PC-3 (cell line): ENCODE data around the gene TMEM86B. TPM values are rescaled to one million over a fixed set of nuclear protein-coding genes. Genes with fewer than 3 reads are reported as not detected.

Source experiments
- ATAC-seq: fragments of 200-7000 bp; cut with Tn5 transposase; 2 replicates; pipeline ENCODE4 v1.9.1; 2020; ENCODE audit warnings: mild to moderate bottlenecking, moderate library complexity
- BruUV-seq: library from RNA; stranded (reverse); fragments of 400-500 nt; replicated peaks from 2 replicates; lab custom pipeline; 2021; lab: Mats Ljungman, UMichigan
- CTCF ChIA-PET: fragments of 300-600 bp; sonication (Branson Sonifier 250); formaldehyde crosslinking; loops from one replicate; lab custom pipeline; 2022; ENCODE audit warnings: antibody characterized with exemption; lab: Charles Lee
- POLR2A ChIA-PET: fragments of 300-600 bp; sonication (Branson Sonifier 250); formaldehyde crosslinking; loops from one replicate; lab custom pipeline; 2022; ENCODE audit warnings: antibody characterized with exemption; ENCODE audit not compliant: unreplicated experiment; lab: Charles Lee
- DNase-seq: peaks from one replicate; pipeline ENCODE4 v3.0.0-alpha.2; 2015
- H2AFZ ChIP-seq: fragments of 300-600 bp; sonication (generic); 2 replicates; pipeline ENCODE4 v1.6.0; 2016; ENCODE audit warnings: antibody characterized with exemption, low read length
- H3F3A ChIP-seq: fragments of 300-600 bp; sonication (generic); one replicate; pipeline ENCODE4 v1.6.0; 2017; ENCODE audit warnings: antibody characterized with exemption, low read length, control low read depth, mild to moderate bottlenecking; ENCODE audit not compliant: unreplicated experiment
- H3K27ac ChIP-seq: fragments of 300-600 bp; sonication (generic); 2 replicates; pipeline ENCODE4 v1.5.1; 2016; ENCODE audit warnings: mild to moderate bottlenecking, low read length
- H3K27me3 ChIP-seq: fragments of 300-600 bp; sonication (generic); 2 replicates; pipeline ENCODE4 v1.6.1; 2016; ENCODE audit warnings: low read length, mixed read lengths
- H3K36me3 ChIP-seq: fragments of 300-600 bp; sonication (generic); 2 replicates; pipeline ENCODE4 v1.6.1; 2016; ENCODE audit warnings: low read depth, mixed run types, low read length, mixed read lengths
- H3K4me1 ChIP-seq: fragments of 300-600 bp; sonication (generic); 2 replicates; pipeline ENCODE4 v1.5.1; 2016; ENCODE audit warnings: low read length; ENCODE audit not compliant: insufficient read depth
- H3K4me2 ChIP-seq: fragments of 300-600 bp; sonication (generic); 2 replicates; pipeline ENCODE4 v1.6.0; 2016; ENCODE audit warnings: low read length
- H3K4me3 ChIP-seq: fragments of 300-600 bp; sonication (generic); 2 replicates; pipeline ENCODE4 v1.5.1; 2016; ENCODE audit warnings: mild to moderate bottlenecking, low read length, mixed read lengths
- H3K79me2 ChIP-seq: fragments of 300-600 bp; sonication (generic); 2 replicates; pipeline ENCODE4 v1.6.1; 2017; ENCODE audit warnings: low read length, mixed read lengths
- H3K9ac ChIP-seq: fragments of 300-600 bp; sonication (generic); 2 replicates; pipeline ENCODE4 v1.6.0; 2016; ENCODE audit warnings: mild to moderate bottlenecking, low read length
- H3K9me2 ChIP-seq: fragments of 300-600 bp; sonication (generic); replicated peaks from 2 replicates; pipeline ENCODE4 v1.6.1; 2016; ENCODE audit warnings: mixed run types, low read length, mixed read lengths
- H3K9me3 ChIP-seq: fragments of 300-600 bp; sonication (generic); 2 replicates; pipeline ENCODE4 v1.6.1; 2016; ENCODE audit warnings: low read length, mixed read lengths
- H4K20me1 ChIP-seq: fragments of 300-600 bp; sonication (generic); 2 replicates; pipeline ENCODE4 v1.6.1; 2016; ENCODE audit warnings: low read length, mixed read lengths
- EZH2 ChIP-seq: fragments of 300-600 bp; sonication (generic); IDR thresholded peaks from one replicate; pipeline ENCODE4 v1.6.1; 2017; ENCODE audit warnings: antibody characterized with exemption, mild to moderate bottlenecking, low read length; ENCODE audit not compliant: unreplicated experiment
- EZH2phosphoT487 ChIP-seq: fragments of 300-600 bp; sonication (generic); IDR thresholded peaks from 2 replicates; pipeline ENCODE4 v1.6.1; 2018; ENCODE audit warnings: mild to moderate bottlenecking, antibody characterized with exemption, low read length, borderline replicate concordance
- intact Hi-C: fragments of 100-400 bp; cut with micrococcal nuclease; formaldehyde crosslinking; loops from 2 replicates; pipeline ENCODE4 v1.9.0; 2023
- total RNA-seq: library from RNA; depleted of rRNA; stranded (reverse); fragments of >200 nt; gene quantifications from 2 replicates; pipeline ENCODE4 v1.2.3, GENCODE V29; 2014
- TF ChIP-seq, protein P1 (sequence below): fragments of 300-600 bp; sonication (generic); conservative IDR thresholded peaks from 2 replicates; pipeline ENCODE4 v1.5.1; 2017; ENCODE audit warnings: antibody characterized with exemption, low read depth, mild to moderate bottlenecking, low read length

TMEM86B gene
- total RNA-seq, 1 experiment from 2014 or later: 11.8 TPM

DNA sequence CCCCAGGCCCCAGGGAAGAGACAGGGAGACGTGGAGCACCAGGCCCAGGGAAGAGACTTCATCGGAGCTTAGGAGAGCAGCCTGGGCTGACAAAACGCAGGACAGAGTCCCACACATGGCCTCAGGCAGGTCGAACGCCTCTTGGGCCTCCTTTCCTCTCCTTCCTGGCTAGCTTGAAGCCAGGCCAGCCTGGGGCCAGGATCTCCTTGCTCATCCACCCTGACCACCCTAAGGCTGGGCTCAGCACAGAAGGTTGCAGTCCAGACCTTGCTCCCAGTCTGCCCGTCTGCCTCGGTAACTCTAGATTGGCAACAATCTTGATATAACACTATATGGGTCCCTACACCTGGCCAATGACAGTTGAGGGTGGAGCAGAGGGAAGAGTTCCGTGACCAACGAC is 20.1 kb upstream of the TMEM86B start:
- ChIA-PET POLR2A (no interaction called here), CTCF (no interaction called here)
- no TSS peak for BruUV-seq
- Histone ChIP-seq H4K20me1 (peaks cover 65% of the 10 kb centered on the region), H3K9me3 (no peaks in the 10 kb centered on the region), H3K27me3 (no peaks in the 10 kb centered on the region), H3K4me2 (no peak overlapping the region), H3K9ac (no peak overlapping the region), H2AFZ (no peak overlapping the region), H3K4me3 (no peak overlapping the region), H3F3A (no peaks in the 10 kb centered on the region), H3K27ac (peak overlapping the region; percentile 73), H3K36me3 (peaks cover 36% of the 10 kb centered on the region; the same call in 1 of the 2 replicates), H3K79me2 (peaks cover 82% of the 10 kb centered on the region), H3K9me2 (no peaks in the 10 kb centered on the region), H3K4me1 (peaks cover 46% of the 10 kb centered on the region)
- TF ChIP-seq EZH2phosphoT487: no peak
- TF ChIP-seq, protein P1, sequence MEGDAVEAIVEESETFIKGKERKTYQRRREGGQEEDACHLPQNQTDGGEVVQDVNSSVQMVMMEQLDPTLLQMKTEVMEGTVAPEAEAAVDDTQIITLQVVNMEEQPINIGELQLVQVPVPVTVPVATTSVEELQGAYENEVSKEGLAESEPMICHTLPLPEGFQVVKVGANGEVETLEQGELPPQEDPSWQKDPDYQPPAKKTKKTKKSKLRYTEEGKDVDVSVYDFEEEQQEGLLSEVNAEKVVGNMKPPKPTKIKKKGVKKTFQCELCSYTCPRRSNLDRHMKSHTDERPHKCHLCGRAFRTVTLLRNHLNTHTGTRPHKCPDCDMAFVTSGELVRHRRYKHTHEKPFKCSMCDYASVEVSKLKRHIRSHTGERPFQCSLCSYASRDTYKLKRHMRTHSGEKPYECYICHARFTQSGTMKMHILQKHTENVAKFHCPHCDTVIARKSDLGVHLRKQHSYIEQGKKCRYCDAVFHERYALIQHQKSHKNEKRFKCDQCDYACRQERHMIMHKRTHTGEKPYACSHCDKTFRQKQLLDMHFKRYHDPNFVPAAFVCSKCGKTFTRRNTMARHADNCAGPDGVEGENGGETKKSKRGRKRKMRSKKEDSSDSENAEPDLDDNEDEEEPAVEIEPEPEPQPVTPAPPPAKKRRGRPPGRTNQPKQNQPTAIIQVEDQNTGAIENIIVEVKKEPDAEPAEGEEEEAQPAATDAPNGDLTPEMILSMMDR: no peak
- TF ChIP-seq EZH2: no peak
- no peak for ATAC-seq
- DNase-seq: no peak
- intact Hi-C loops: no loop called here

DNA sequence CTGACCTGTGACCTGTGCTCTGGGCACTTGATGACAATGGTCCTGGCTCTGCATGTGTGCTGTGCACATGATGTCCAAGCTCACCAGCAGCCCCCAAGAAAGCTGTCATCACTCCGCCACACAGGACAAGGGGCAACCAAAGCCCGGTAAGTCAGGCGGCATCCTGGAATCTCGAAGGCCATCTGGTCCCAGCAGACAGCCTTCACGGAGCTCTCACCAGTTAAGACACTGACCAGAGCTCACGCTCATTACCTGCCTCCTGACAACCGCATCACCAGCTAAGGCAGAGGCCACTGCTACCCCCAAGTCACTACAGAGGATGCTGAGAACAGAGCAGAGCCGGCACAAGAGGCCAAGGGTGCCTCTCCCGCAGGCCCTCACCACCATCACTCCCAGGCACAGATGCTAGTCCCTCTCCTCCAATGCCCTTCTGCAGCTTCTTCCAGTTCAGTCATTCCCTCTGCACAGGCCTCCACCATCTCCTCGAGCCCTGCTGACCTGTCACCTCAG is 19.7 kb upstream of the TMEM86B start:
- Histone ChIP-seq H3K9me2 (no peaks in the 10 kb centered on the region), H3K4me2 (peak overlapping the region; percentile 45; the same call in 1 of the 2 replicates), H4K20me1 (peaks cover 61% of the 10 kb centered on the region), H3K9ac (peak overlapping the region; percentile 17; the same call in 1 of the 2 replicates), H3K27ac (peak overlapping the region; percentile 73), H3K27me3 (no peaks in the 10 kb centered on the region), H3K79me2 (peaks cover 77% of the 10 kb centered on the region), H3K9me3 (no peaks in the 10 kb centered on the region), H2AFZ (no peak overlapping the region), H3K4me1 (peaks cover 43% of the 10 kb centered on the region), H3K4me3 (no peak overlapping the region), H3K36me3 (peaks cover 41% of the 10 kb centered on the region; the same call in 1 of the 2 replicates), H3F3A (no peaks in the 10 kb centered on the region)
- DNase-seq (no peak), ATAC-seq (no peak)
- intact Hi-C loops: no loop called here
- no TSS peak for BruUV-seq
- CTCF ChIA-PET: no interaction called here
- TF ChIP-seq EZH2phosphoT487: no peak
- TF ChIP-seq EZH2: no peak
- TF ChIP-seq, protein P1: no peak
- POLR2A ChIA-PET: interaction anchor here (0.5 to 1.0 kb wide), 2 partner anchors 8 to 29 kb away, joined by 3 to 6 read pairs; no protein-coding TSS in a partner anchor

DNA sequence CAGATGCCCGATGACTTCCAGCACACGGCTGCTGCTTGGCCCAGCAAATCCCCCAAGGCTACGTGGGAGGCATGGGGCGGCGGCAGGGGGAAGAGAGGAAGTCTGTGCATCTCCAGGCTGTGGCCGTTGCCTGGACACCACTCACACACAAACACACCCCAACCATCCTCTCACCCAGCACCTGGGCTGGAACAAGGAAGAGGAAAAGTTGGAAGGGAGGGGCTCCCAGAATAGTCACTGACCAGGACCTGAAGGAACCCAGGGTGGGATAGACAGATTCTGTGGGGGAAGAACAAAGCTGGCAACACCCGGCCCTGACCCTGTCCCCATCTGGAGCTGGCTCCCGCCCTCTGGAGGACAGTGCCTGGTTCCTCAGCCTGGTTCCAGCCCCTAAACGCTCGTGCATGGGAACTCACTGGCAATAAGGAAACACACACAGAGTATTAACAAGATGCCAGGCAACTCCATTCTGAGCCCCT is 19.1 kb upstream of the TMEM86B start:
- intact Hi-C loops: no loop called here
- ATAC-seq (peak; percentile 62), DNase-seq (peak; percentile 74)
- Histone ChIP-seq H3K27me3 (no peaks in the 10 kb centered on the region), H3K4me3 (no peak overlapping the region), H3K27ac (peak overlapping the region; percentile 81), H4K20me1 (peaks cover 56% of the 10 kb centered on the region), H2AFZ (no peak overlapping the region), H3K36me3 (peaks cover 43% of the 10 kb centered on the region), H3K9ac (peak overlapping the region; percentile 37), H3K79me2 (peaks cover 71% of the 10 kb centered on the region), H3F3A (no peaks in the 10 kb centered on the region), H3K9me3 (no peaks in the 10 kb centered on the region), H3K4me1 (peaks cover 38% of the 10 kb centered on the region), H3K9me2 (no peaks in the 10 kb centered on the region), H3K4me2 (peak overlapping the region; percentile 45; the same call in 1 of the 2 replicates)
- ChIA-PET POLR2A (interaction anchor here (0.5 to 1.0 kb wide), 2 partner anchors 8 to 28 kb away, joined by 3 to 6 read pairs; no protein-coding TSS in a partner anchor), CTCF (no interaction called here)
- BruUV-seq: no TSS peak
- TF ChIP-seq EZH2 (no peak), EZH2phosphoT487 (no peak)
- TF ChIP-seq, protein P1: no peak
